ENCODE results near the gene NR2C1.

- no peak for TF ChIP-seq POLR2A (IDR thresholded peaks at IDR 0.05)
- no peak for TF ChIP-seq CTCF (IDR thresholded peaks at IDR 0.05)
These were observed 38.7 kb downstream of the NR2C1 start for GRCh38 chr12:95034750-95035149.

Data from lower leg skin (tissue), 3 donors.